T-helper 1 cell treated with Interleukin-12 subunit alpha and Interleukin-12 subunit beta and Interleukin-4 antibody, amounts not matched to agents 30 μg/mL and 1 μg/mL, for 36 hours (primary cell): ENCODE results near the gene UGT1A1.
"Not testable (repeated sequence)": the region's sequence is repeated elsewhere in the genome, so short reads cannot be mapped to it uniquely, and the experiment has no call there.

Experiments
- H3K27ac Mint-ChIP-seq: one replicate; pipeline ENCODE4 v1.8.0; 2021; ENCODE audit warnings: mild to moderate bottlenecking, mixed read lengths
- H3K27me3 Mint-ChIP-seq: one replicate; pipeline ENCODE4 v1.8.0; 2021; ENCODE audit warnings: low read depth, mixed read lengths
- H3K36me3 Mint-ChIP-seq: one replicate; pipeline ENCODE4 v1.8.0; 2021; ENCODE audit warnings: low read depth, mixed read lengths
- H3K4me1 Mint-ChIP-seq: one replicate; pipeline ENCODE4 v1.8.0; 2021; ENCODE audit warnings: low read depth, mixed read lengths
- H3K4me3 Mint-ChIP-seq: one replicate; pipeline ENCODE4 v1.8.0; 2021; ENCODE audit warnings: mild to moderate bottlenecking, moderate library complexity, mixed read lengths
- H3K9me3 Mint-ChIP-seq: one replicate; pipeline ENCODE4 v1.8.0; 2021; ENCODE audit warnings: mixed read lengths

The UGT1A1 gene

GRCh38 chr2:233747283-233747544 lies 12.9 kb upstream of the UGT1A1 start:
- H3K36me3 Mint-ChIP-seq = no peaks in the 10 kb centered on the region
- peaks cover 19% of the 10 kb centered on the region for H3K9me3 Mint-ChIP-seq
- no peak overlapping the region for H3K27ac Mint-ChIP-seq
- H3K27me3 Mint-ChIP-seq = no peaks in the 10 kb centered on the region
- no peaks in the 10 kb centered on the region for H3K4me1 Mint-ChIP-seq
- H3K4me3 Mint-ChIP-seq = no peak overlapping the region

- H3K36me3 Mint-ChIP-seq, H3K27me3 Mint-ChIP-seq, H3K4me1 Mint-ChIP-seq, H3K27ac Mint-ChIP-seq, H3K4me3 Mint-ChIP-seq: not testable (repeated sequence)
- H3K9me3 Mint-ChIP-seq = peaks cover 19% of the 10 kb centered on the region
Observed at GRCh38 chr2:233750689-233751088, 9.4 kb upstream of the UGT1A1 start.

- H3K4me3 Mint-ChIP-seq, H3K4me1 Mint-ChIP-seq, H3K27me3 Mint-ChIP-seq, H3K27ac Mint-ChIP-seq, H3K36me3 Mint-ChIP-seq: not testable (repeated sequence)
- H3K9me3 Mint-ChIP-seq = peaks cover 19% of the 10 kb centered on the region
Observed at GRCh38 chr2:233751212-233752009, 8.7 kb upstream of the UGT1A1 start.

GRCh38 chr2:233754872-233755611 lies 5.0 kb upstream of the UGT1A1 start:
- H3K9me3 Mint-ChIP-seq = peaks cover 14% of the 10 kb centered on the region
- no peak overlapping the region for H3K27ac Mint-ChIP-seq
- H3K27me3 Mint-ChIP-seq = peaks cover 4% of the 10 kb centered on the region
- H3K36me3 Mint-ChIP-seq = no peaks in the 10 kb centered on the region
- no peaks in the 10 kb centered on the region for H3K4me1 Mint-ChIP-seq
- H3K4me3 Mint-ChIP-seq = no peak overlapping the region

GRCh38 chr2:233756429-233757081 lies 3.5 kb upstream of the UGT1A1 start:
- Mint-ChIP-seq H3K27ac (no peak overlapping the region), H3K36me3 (no peaks in the 10 kb centered on the region), H3K4me1 (no peaks in the 10 kb centered on the region), H3K4me3 (no peak overlapping the region), H3K27me3 (peaks cover 4% of the 10 kb centered on the region), H3K9me3 (peaks cover 2% of the 10 kb centered on the region)

- no peak overlapping the region for H3K4me3 Mint-ChIP-seq
- no peak overlapping the region for H3K27ac Mint-ChIP-seq
- H3K9me3 Mint-ChIP-seq = no peaks in the 10 kb centered on the region
- H3K4me1 Mint-ChIP-seq = no peaks in the 10 kb centered on the region
- H3K27me3 Mint-ChIP-seq = no peaks in the 10 kb centered on the region
- no peaks in the 10 kb centered on the region for H3K36me3 Mint-ChIP-seq
Observed at GRCh38 chr2:233758141-233758540, 1.9 kb upstream of the UGT1A1 start.

- H3K27me3 Mint-ChIP-seq = no peaks in the 10 kb centered on the region
- no peak overlapping the region for H3K4me3 Mint-ChIP-seq
- no peaks in the 10 kb centered on the region for H3K4me1 Mint-ChIP-seq
- H3K36me3 Mint-ChIP-seq = no peaks in the 10 kb centered on the region
- no peak overlapping the region for H3K27ac Mint-ChIP-seq
- no peaks in the 10 kb centered on the region for H3K9me3 Mint-ChIP-seq
Observed at GRCh38 chr2:233758849-233759248, 1.2 kb upstream of the UGT1A1 start.

GRCh38 chr2:233761040-233761769 lies 1.1 kb downstream of the UGT1A1 start:
- H3K36me3 Mint-ChIP-seq = no peaks in the 10 kb centered on the region
- H3K4me3 Mint-ChIP-seq = no peak overlapping the region
- no peak overlapping the region for H3K27ac Mint-ChIP-seq
- H3K27me3 Mint-ChIP-seq = no peaks in the 10 kb centered on the region
- H3K4me1 Mint-ChIP-seq = no peaks in the 10 kb centered on the region
- no peaks in the 10 kb centered on the region for H3K9me3 Mint-ChIP-seq

GRCh38 chr2:233764264-233764663 lies 4.2 kb downstream of the UGT1A1 start:
- Mint-ChIP-seq H3K4me3 (no peak overlapping the region), H3K4me1 (no peaks in the 10 kb centered on the region), H3K9me3 (no peaks in the 10 kb centered on the region), H3K36me3 (no peaks in the 10 kb centered on the region), H3K27ac (no peak overlapping the region), H3K27me3 (no peaks in the 10 kb centered on the region)

GRCh38 chr2:233764761-233765160 lies 4.7 kb downstream of the UGT1A1 start:
- Mint-ChIP-seq H3K9me3 (no peaks in the 10 kb centered on the region), H3K27ac (no peak overlapping the region), H3K4me3 (no peak overlapping the region), H3K36me3 (no peaks in the 10 kb centered on the region), H3K27me3 (no peaks in the 10 kb centered on the region), H3K4me1 (no peaks in the 10 kb centered on the region)

GRCh38 chr2:233766416-233766815 lies 6.3 kb downstream of the UGT1A1 start:
- H3K27ac Mint-ChIP-seq = no peak overlapping the region
- H3K36me3 Mint-ChIP-seq = no peaks in the 10 kb centered on the region
- no peak overlapping the region for H3K4me3 Mint-ChIP-seq
- H3K9me3 Mint-ChIP-seq = no peaks in the 10 kb centered on the region
- H3K27me3 Mint-ChIP-seq = no peaks in the 10 kb centered on the region
- H3K4me1 Mint-ChIP-seq = no peaks in the 10 kb centered on the region

- Mint-ChIP-seq H3K27me3 (no peaks in the 10 kb centered on the region), H3K27ac (no peak overlapping the region), H3K4me1 (no peaks in the 10 kb centered on the region), H3K36me3 (no peaks in the 10 kb centered on the region), H3K4me3 (no peak overlapping the region), H3K9me3 (no peaks in the 10 kb centered on the region)
Observed at GRCh38 chr2:233768076-233768475, 8.0 kb downstream of the UGT1A1 start.

GRCh38 chr2:233769260-233769659 lies 9.2 kb downstream of the UGT1A1 start:
- no peaks in the 10 kb centered on the region for H3K9me3 Mint-ChIP-seq
- no peaks in the 10 kb centered on the region for H3K4me1 Mint-ChIP-seq
- no peak overlapping the region for H3K4me3 Mint-ChIP-seq
- no peaks in the 10 kb centered on the region for H3K36me3 Mint-ChIP-seq
- H3K27ac Mint-ChIP-seq = no peak overlapping the region
- no peaks in the 10 kb centered on the region for H3K27me3 Mint-ChIP-seq

GRCh38 chr2:233772153-233772552 lies 12.1 kb downstream of the UGT1A1 start:
- H3K36me3 Mint-ChIP-seq = no peaks in the 10 kb centered on the region
- H3K4me1 Mint-ChIP-seq = no peaks in the 10 kb centered on the region
- H3K9me3 Mint-ChIP-seq = peaks cover 11% of the 10 kb centered on the region
- H3K27me3 Mint-ChIP-seq = no peaks in the 10 kb centered on the region
- H3K4me3 Mint-ChIP-seq = no peak overlapping the region
- H3K27ac Mint-ChIP-seq = no peak overlapping the region
